Esophagus squamous epithelium (tissue), 5 donors: ENCODE results near the gene STX17. TPM values are rescaled to one million over a fixed set of nuclear protein-coding genes. Genes with fewer than 3 reads are reported as not detected.

Experiments used
- DNase-seq: peaks from one replicate; lab custom pipeline; 2025; lab: John Stamatoyannopoulos, UW
- H3K27ac ChIP-seq, 4 donors: fragments of 200-600 bp; sonication (generic); one replicate each; pipeline ENCODE4 v1.5.1; 2016 to 2019; ENCODE audit warnings: mild to moderate bottlenecking in 1 of 4
- H3K27me3 ChIP-seq, 4 donors: fragments of 200-600 bp; sonication (generic); 1 replicate in 3 of 4; 2 replicates in 1 of 4; pipeline versions ENCODE4 v1.5.1 to v1.6.0; 2017 to 2021; ENCODE audit warnings: antibody characterized with exemption in 1 of 4
- H3K36me3 ChIP-seq, 3 donors: fragments of 200-600 bp; sonication (generic); one replicate each; pipeline ENCODE4 v1.5.1; 2016 to 2019
- H3K4me1 ChIP-seq, 3 donors: fragments of 200-600 bp; sonication (generic); one replicate each; pipeline ENCODE4 v1.5.1; 2017 to 2019
- H3K4me3 ChIP-seq, 4 donors: fragments of 200-600 bp; sonication (generic); 1 replicate in 3 of 4; 2 replicates in 1 of 4; pipeline ENCODE4 v1.5.1; 2016 to 2019; ENCODE audit warnings: mild to moderate bottlenecking in 2 of 4, moderate library complexity in 1 of 4
- H3K9me3 ChIP-seq, 3 donors: fragments of 200-600 bp; sonication (generic); one replicate each; pipeline ENCODE4 v1.5.1; 2016 to 2019
- POLR2A ChIP-seq, 4 donors: fragments of 450-650 bp; IDR thresholded peaks; one replicate each; pipeline ENCODE4 v1.6.1; 2017; ENCODE audit warnings: antibody characterized with exemption in 4 of 4, mild to moderate bottlenecking in 4 of 4, moderate library complexity in 3 of 4
- WGBS, 2 donors: methylation state at CpG; one replicate each; pipeline ENCODE4 v1.1.5; 2018; 5-methylcytosine and 5-hydroxymethylcytosine counted together
- intact Hi-C: fragments of 100-400 bp; cut with DNase I; formaldehyde crosslinking; loops from one replicate; pipeline ENCODE4 v1.15.0; 2022
- total RNA-seq, 4 donors: library from RNA; depleted of rRNA; stranded (reverse); fragments of >200 nt; gene quantifications; one replicate each; pipeline ENCODE4 v1.1.0, GENCODE V29; 2016
- TF ChIP-seq, protein P1 (sequence below), 6 experiments: fragments of 450-650 bp in 4 of 6; fragments of 200-600 bp in 2 of 6; sonication (generic) in 2 of 6; IDR thresholded peaks; one replicate each; pipeline ENCODE4 v1.5.1; 2016 to 2019; ENCODE audit warnings: antibody characterized with exemption in 6 of 6, mild to moderate bottlenecking in 4 of 6, moderate library complexity in 4 of 6
- donor health status: DM: yes; HTN: yes; CAD: no.

STX17 gene
- total RNA-seq, 4 donors from 2014 or later = 17.5 to 35.1 (median 29.5) TPM

DNA sequence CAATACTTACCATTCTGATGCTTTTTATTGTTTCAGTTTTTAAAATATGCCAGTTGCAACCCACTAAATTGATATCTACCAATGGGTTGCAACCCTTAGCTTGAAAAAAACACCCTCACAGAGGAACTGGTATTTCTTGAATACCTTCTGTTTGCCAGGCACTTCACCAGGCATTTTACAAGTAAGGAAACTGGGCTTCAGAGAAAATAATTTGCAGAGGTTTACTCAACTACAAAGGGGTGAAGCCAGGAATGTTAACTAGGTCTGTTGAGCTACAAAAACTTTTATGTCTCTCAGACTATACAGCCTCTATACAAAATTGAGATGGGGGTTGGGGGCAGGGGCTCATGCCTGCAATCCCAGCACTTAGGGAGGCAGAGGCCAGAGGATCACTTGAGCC, 65.0 kb downstream of the STX17 start:
- peaks cover 7 to 57% (median 11%) of the 10 kb centered on the region in 3 donors for H3K36me3 ChIP-seq
- DNase-seq = no peak
- no peak overlapping the region for H3K27ac ChIP-seq
- TF ChIP-seq, protein P1, sequence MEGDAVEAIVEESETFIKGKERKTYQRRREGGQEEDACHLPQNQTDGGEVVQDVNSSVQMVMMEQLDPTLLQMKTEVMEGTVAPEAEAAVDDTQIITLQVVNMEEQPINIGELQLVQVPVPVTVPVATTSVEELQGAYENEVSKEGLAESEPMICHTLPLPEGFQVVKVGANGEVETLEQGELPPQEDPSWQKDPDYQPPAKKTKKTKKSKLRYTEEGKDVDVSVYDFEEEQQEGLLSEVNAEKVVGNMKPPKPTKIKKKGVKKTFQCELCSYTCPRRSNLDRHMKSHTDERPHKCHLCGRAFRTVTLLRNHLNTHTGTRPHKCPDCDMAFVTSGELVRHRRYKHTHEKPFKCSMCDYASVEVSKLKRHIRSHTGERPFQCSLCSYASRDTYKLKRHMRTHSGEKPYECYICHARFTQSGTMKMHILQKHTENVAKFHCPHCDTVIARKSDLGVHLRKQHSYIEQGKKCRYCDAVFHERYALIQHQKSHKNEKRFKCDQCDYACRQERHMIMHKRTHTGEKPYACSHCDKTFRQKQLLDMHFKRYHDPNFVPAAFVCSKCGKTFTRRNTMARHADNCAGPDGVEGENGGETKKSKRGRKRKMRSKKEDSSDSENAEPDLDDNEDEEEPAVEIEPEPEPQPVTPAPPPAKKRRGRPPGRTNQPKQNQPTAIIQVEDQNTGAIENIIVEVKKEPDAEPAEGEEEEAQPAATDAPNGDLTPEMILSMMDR (IDR thresholded peaks at IDR 0.05) = no peak
- TF ChIP-seq POLR2A (IDR thresholded peaks at IDR 0.05) = no peak
- H3K4me1 ChIP-seq = no peaks in the 10 kb centered on the region
- intact Hi-C loops = no loop called here
- H3K27me3 ChIP-seq = no peaks in the 10 kb centered on the region
- no peak overlapping the region for H3K4me3 ChIP-seq
- H3K9me3 ChIP-seq = no peaks in the 10 kb centered on the region

DNA sequence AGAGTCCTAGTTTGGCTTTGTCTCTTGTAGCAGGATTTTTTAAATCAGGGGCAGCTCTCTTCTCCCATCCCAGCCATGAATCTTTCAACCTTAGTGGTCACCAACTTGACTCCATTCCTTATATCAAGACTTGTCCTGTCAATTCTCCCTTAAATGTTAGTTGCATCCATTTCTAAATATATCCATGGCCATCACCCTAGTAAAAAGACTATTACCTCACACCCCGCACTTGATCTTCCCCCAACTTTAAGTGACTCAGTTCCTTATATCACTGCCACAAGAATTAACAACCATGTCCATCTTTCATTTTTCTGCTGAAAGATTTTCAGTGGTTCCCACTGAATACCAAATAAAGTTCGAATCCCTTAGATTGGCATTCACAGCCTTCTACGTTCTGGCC, 67.0 kb downstream of the STX17 start:
- TF ChIP-seq, protein P1 (IDR thresholded peaks at IDR 0.05) = no peak
- TF ChIP-seq POLR2A (IDR thresholded peaks at IDR 0.05) = no peak
- Histone ChIP-seq H3K4me1 (no peaks in the 10 kb centered on the region), H3K27me3 (no peaks in the 10 kb centered on the region), H3K36me3 (peaks cover 0 to 62% (median 5%) of the 10 kb centered on the region in 3 donors), H3K4me3 (no peak overlapping the region), H3K27ac (no peak overlapping the region), H3K9me3 (no peaks in the 10 kb centered on the region)
- intact Hi-C loops = no loop called here
- no peak for DNase-seq
- WGBS, 2 donors = 89 to 98% methylated on average over 3 of the region's 3 CpGs

DNA sequence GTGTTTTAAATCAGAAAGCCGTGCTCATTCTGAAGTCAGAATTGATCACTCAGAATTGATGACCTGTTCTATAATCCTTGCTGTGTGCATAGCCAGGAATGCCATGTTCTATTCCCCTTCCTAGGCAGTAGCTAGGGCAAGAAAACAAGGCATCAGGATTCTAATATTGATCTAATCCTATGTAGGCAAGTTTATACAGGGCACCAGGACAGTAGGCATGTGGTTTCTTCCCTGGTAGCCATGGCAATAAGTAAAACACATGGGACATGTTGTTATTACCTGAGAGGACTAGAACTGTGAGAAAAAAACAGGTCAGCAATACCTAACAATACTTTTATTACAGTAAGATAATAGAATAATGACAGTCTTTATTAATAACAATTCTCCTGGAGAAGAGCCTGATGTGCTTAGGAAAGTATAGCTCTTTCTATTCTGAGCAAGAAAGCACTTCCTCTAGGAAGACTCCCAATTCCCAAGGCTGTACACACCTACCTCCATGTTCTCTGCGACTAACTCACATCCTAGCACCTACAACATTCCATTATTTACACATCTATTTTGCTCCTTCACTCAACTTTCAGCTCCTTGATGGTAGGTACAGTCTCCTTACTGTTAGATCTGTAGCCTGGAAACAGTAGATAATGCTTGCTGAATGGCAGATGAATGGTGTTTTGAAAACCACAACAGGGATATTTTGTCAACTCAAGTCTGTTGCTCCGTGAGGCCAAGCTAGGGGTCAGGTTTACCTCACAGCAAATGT, 70.8 kb downstream of the STX17 start:
- H3K4me1 ChIP-seq = no peaks in the 10 kb centered on the region
- no peak overlapping the region for H3K27ac ChIP-seq
- TF ChIP-seq POLR2A (IDR thresholded peaks at IDR 0.05) = no peak
- TF ChIP-seq, protein P1 (IDR thresholded peaks at IDR 0.05) = no peak
- intact Hi-C loops = no loop called here
- WGBS, 2 donors = 63 to 70% methylated on average over 3 of the region's 3 CpGs
- no peaks in the 10 kb centered on the region for H3K27me3 ChIP-seq
- no peak overlapping the region for H3K4me3 ChIP-seq
- DNase-seq = no peak
- H3K36me3 ChIP-seq = peaks cover 0 to 37% (median 0%) of the 10 kb centered on the region in 3 donors
- no peaks in the 10 kb centered on the region for H3K9me3 ChIP-seq

DNA sequence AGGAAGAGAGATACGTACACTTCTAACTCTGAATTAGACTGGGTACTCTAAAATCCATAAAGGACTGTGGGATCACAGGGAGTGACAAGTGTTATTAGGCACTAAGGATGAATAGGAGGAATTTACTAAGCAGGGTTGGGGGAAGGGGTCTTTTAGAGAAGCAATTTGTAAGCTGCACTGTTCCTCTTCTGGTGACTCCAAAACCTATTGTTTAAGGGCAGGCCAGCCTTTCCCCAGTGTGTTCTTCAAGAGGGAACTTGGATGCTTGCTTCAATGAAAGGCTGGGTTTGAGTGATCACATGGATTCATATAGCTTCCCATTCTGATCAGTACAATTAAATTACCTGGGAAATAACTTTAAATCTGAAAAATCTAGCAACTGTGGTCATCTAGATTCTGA, 71.8 kb downstream of the STX17 start:
- no peak overlapping the region for H3K27ac ChIP-seq
- no peak overlapping the region for H3K4me3 ChIP-seq
- TF ChIP-seq, protein P1 (IDR thresholded peaks at IDR 0.05) = no peak
- no peak for TF ChIP-seq POLR2A (IDR thresholded peaks at IDR 0.05)
- no peaks in the 10 kb centered on the region for H3K9me3 ChIP-seq
- H3K36me3 ChIP-seq = peaks cover 0 to 39% (median 0%) of the 10 kb centered on the region in 3 donors
- intact Hi-C loops = no loop called here
- no peak for DNase-seq
- no peaks in the 10 kb centered on the region for H3K4me1 ChIP-seq
- H3K27me3 ChIP-seq = no peaks in the 10 kb centered on the region
- WGBS, 2 donors = 100% methylated on average over 1 of the region's 1 CpG

DNA sequence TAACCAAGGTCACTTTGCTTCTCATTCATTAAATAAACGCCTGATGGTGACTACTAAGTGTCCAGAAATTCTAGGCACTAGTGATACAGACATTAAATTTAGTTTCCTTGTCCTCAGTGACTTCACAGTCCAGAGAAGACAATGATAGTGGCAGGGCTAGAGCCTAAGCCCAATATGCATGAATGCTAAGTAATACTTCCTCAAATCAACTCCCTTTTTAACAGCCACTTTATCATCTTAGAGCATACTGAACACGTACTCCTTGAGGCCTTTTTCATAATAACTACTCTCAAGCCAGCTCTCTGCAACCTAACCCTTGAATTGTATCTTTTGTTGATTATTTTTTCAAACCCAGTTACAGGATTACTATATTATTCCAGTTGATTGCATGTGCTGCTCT, 74.1 kb downstream of the STX17 start:
- TF ChIP-seq, protein P1 (IDR thresholded peaks at IDR 0.05) = no peak
- no peak for TF ChIP-seq POLR2A (IDR thresholded peaks at IDR 0.05)
- no peaks in the 10 kb centered on the region for H3K9me3 ChIP-seq
- no peak overlapping the region for H3K27ac ChIP-seq
- DNase-seq = no peak
- no peak overlapping the region for H3K4me3 ChIP-seq
- peaks cover 0 to 55% (median 3%) of the 10 kb centered on the region in 3 donors for H3K36me3 ChIP-seq
- WGBS, 2 donors = 72% methylated on average over 2 of the region's 2 CpGs
- intact Hi-C loops = no loop called here
- no peaks in the 10 kb centered on the region for H3K4me1 ChIP-seq
- no peaks in the 10 kb centered on the region for H3K27me3 ChIP-seq
